ENCODE measurements around the gene MRPL22. TPM values are rescaled to one million over a fixed set of nuclear protein-coding genes. Genes with fewer than 3 reads are reported as not detected.

The MRPL22 gene
- total RNA-seq, 1 experiment from 2014 or later: 68.3 TPM

GRCh38 chr5:154896562-154897165, 44.2 kb upstream of the MRPL22 start:
- intact Hi-C loops (cut with micrococcal nuclease): no loop called here
- no peak overlapping the region for H3K9ac ChIP-seq (ENCODE audit: low read length)
- no peaks in the 10 kb centered on the region for H3K4me1 ChIP-seq (ENCODE audit: control insufficient read depth in 1 of 2, insufficient read depth in 2 of 2, low read length in 2 of 2)
- BruUV-seq (replicated peaks): no TSS peak
- RAD21 ChIA-PET (ENCODE audit: low non-redundant PET in 1 of 2, low total read pairs in 2 of 2, uncharacterized antibody in 2 of 2, unreplicated experiment in 2 of 2): no interaction called here
- TF ChIP-seq EZH2 (IDR thresholded peaks at IDR 0.05) (no peak), POLR2AphosphoS5 (IDR thresholded peaks at IDR 0.05; ENCODE audit: low read depth, low read length) (no peak), ZBTB33 (IDR thresholded peaks at IDR 0.05; ENCODE audit: extremely low read depth, insufficient replicate concordance, low read length) (no peak)
- no peak overlapping the region for H3K4me2 ChIP-seq (ENCODE audit: low read length)
- H2AFZ ChIP-seq (ENCODE audit: low read depth, low read length, poor library complexity, severe bottlenecking): no peak overlapping the region
- DNase-seq (ENCODE audit: low read depth, low spot score): no peak
- ATAC-seq: no peak
- H3K4me3 ChIP-seq (replicated peaks in 1 of 2; ENCODE audit: low read depth in 1 of 2, low read length in 2 of 2): no peak overlapping the region
- no peaks in the 10 kb centered on the region for H3K9me2 ChIP-seq (ENCODE audit: insufficient read depth)
- H4K20me1 ChIP-seq (ENCODE audit: insufficient read depth): no peaks in the 10 kb centered on the region
- H3K79me2 ChIP-seq (ENCODE audit: insufficient read depth, low read length): no peaks in the 10 kb centered on the region
- no peak overlapping the region for H3K27ac ChIP-seq (ENCODE audit: low read depth, low read length)
- POLR2A ChIA-PET: no interaction called here
- H3K9me3 ChIP-seq (ENCODE audit: control insufficient read depth in 1 of 2, insufficient read depth in 1 of 2, low read depth in 1 of 2, low read length in 2 of 2): no peaks in the 10 kb centered on the region
- no peaks in the 10 kb centered on the region for H3K27me3 ChIP-seq (ENCODE audit: insufficient read depth, low read length)
- CTCF ChIA-PET: interaction anchor here (1.0 kb wide), 1 partner anchor 132 kb away, joined by 3 read pairs; no protein-coding TSS in a partner anchor
- peaks cover 55 to 76% of the 10 kb centered on the region in 2 experiments for H3K36me3 ChIP-seq (ENCODE audit: control insufficient read depth in 1 of 2, insufficient read depth in 2 of 2, low read length in 2 of 2)

GRCh38 chr5:154898210-154898609, 42.7 kb upstream of the MRPL22 start:
- no peak for ATAC-seq
- CTCF ChIA-PET: no interaction called here
- H3K36me3 ChIP-seq (ENCODE audit: control insufficient read depth in 1 of 2, insufficient read depth in 2 of 2, low read length in 2 of 2): peaks cover 60 to 78% of the 10 kb centered on the region in 2 experiments
- TF ChIP-seq POLR2A (IDR thresholded peaks at IDR 0.05; ENCODE audit: borderline replicate concordance, extremely low read depth, insufficient read depth, insufficient read length) (no peak), EZH2 (IDR thresholded peaks at IDR 0.05) (no peak), POLR2AphosphoS5 (IDR thresholded peaks at IDR 0.05; ENCODE audit: low read depth, low read length) (no peak), ZFX (IDR thresholded peaks at IDR 0.05) (no peak), TCF7L2 (IDR thresholded peaks at IDR 0.05; ENCODE audit: borderline replicate concordance, extremely low read depth, insufficient read depth, insufficient read length) (no peak), FOSL1 (IDR thresholded peaks at IDR 0.05; ENCODE audit: low read depth) (no peak), SP1 (IDR thresholded peaks at IDR 0.05; ENCODE audit: low read depth) (no peak), ZBTB33 (IDR thresholded peaks at IDR 0.05; ENCODE audit: extremely low read depth, insufficient replicate concordance, low read length) (no peak), ATF3 (IDR thresholded peaks at IDR 0.05) (no peak), CEBPB (IDR thresholded peaks at IDR 0.05; ENCODE audit: low read depth) (no peak), REST (IDR thresholded peaks at IDR 0.05; ENCODE audit: low read depth) (no peak)

More at GRCh38 chr5:154898210-154898609, 42.7 kb upstream of the MRPL22 start:
- DNase-seq (ENCODE audit: low read depth, low spot score): no peak
- ChIA-PET RAD21 (ENCODE audit: low non-redundant PET in 1 of 2, low total read pairs in 2 of 2, uncharacterized antibody in 2 of 2, unreplicated experiment in 2 of 2) (no interaction called here), POLR2A (no interaction called here)
- Histone ChIP-seq H2AFZ (ENCODE audit: low read depth, low read length, poor library complexity, severe bottlenecking) (no peak overlapping the region), H3K4me2 (ENCODE audit: low read length) (no peak overlapping the region), H3K4me1 (ENCODE audit: control insufficient read depth in 1 of 2, insufficient read depth in 2 of 2, low read length in 2 of 2) (no peaks in the 10 kb centered on the region), H3K9ac (ENCODE audit: low read length) (no peak overlapping the region), H3K9me3 (ENCODE audit: control insufficient read depth in 1 of 2, insufficient read depth in 1 of 2, low read depth in 1 of 2, low read length in 2 of 2) (no peaks in the 10 kb centered on the region), H3K4me3 (replicated peaks in 1 of 2; ENCODE audit: low read depth in 1 of 2, low read length in 2 of 2) (no peak overlapping the region), H3K79me2 (ENCODE audit: insufficient read depth, low read length) (no peaks in the 10 kb centered on the region), H3K9me2 (ENCODE audit: insufficient read depth) (no peaks in the 10 kb centered on the region), H3K27ac (ENCODE audit: low read depth, low read length) (no peak overlapping the region), H4K20me1 (ENCODE audit: insufficient read depth) (no peaks in the 10 kb centered on the region), H3K27me3 (ENCODE audit: insufficient read depth, low read length) (no peaks in the 10 kb centered on the region)
- intact Hi-C loops (cut with micrococcal nuclease): no loop called here
- BruUV-seq (replicated peaks): no TSS peak
